Coronary artery (tissue), 2 donors: Measurements from ENCODE around the gene WDR62.

ENCODE experiments used
- DNase-seq: peaks from one replicate; pipeline ENCODE4 v3.0.0-alpha.2; 2017; ENCODE audit warnings: low spot score
- H3K27ac ChIP-seq, 2 donors: fragments of 200-600 bp; sonication (generic); one replicate each; pipeline ENCODE4 v1.5.1; 2016 to 2019
- H3K4me3 ChIP-seq: fragments of 200-600 bp; sonication (generic); 2 replicates; pipeline ENCODE4 v1.5.1; 2016; ENCODE audit warnings: mild to moderate bottlenecking, moderate library complexity
- CTCF ChIP-seq: fragments of 200-600 bp; sonication (generic); IDR thresholded peaks from one replicate; pipeline ENCODE4 v1.5.1; 2019; ENCODE audit warnings: antibody characterized with exemption

Gene WDR62

GRCh38 chr19:36111200-36111539 lies 56.5 kb downstream of the WDR62 start:
- Histone ChIP-seq H3K27ac (no peak overlapping the region), H3K4me3 (no peak overlapping the region)
- no peak for DNase-seq
- TF ChIP-seq CTCF: no peak

- no peak for TF ChIP-seq CTCF
Measured at GRCh38 chr19:36112678-36113077, 58.0 kb downstream of the WDR62 start.

GRCh38 chr19:36113425-36113824 lies 58.7 kb downstream of the WDR62 start:
- TF ChIP-seq CTCF: no peak
- H3K4me3 ChIP-seq: peak overlapping the region; percentile 85

More at GRCh38 chr19:36112678-36113077, 58.0 kb downstream of the WDR62 start:
- no peak for DNase-seq
- no peak overlapping the region for H3K4me3 ChIP-seq
- no peak overlapping the region for H3K27ac ChIP-seq

GRCh38 chr19:36113894-36114720 lies 59.4 kb downstream of the WDR62 start:
- peak; percentile 77 for DNase-seq

More at GRCh38 chr19:36113425-36113824, 58.7 kb downstream of the WDR62 start:
- H3K27ac ChIP-seq: peak overlapping the region in 1 of 2 donors; percentile 95
- DNase-seq: no peak

GRCh38 chr19:36114721-36115452 lies 60.2 kb downstream of the WDR62 start, which contains the start of gene POLR2I:
Gene POLR2I (minus strand): TSS chr19:36114875. CDS start chr19:36114856, 19 bp downstream.
- DNase-seq: peak; percentile 100
- TF ChIP-seq CTCF: no peak
- peak within 1 kb of the TSS; percentile 85 for H3K4me3 ChIP-seq
- H3K27ac ChIP-seq: peak within 1 kb of the TSS; percentile 78 to 95

More at GRCh38 chr19:36113894-36114720, 59.4 kb downstream of the WDR62 start:
- Histone ChIP-seq H3K4me3 (peak overlapping the region; percentile 85), H3K27ac (peak overlapping the region; percentile 78 to 95)
- TF ChIP-seq CTCF: no peak

GRCh38 chr19:36115453-36116343 lies 61.0 kb downstream of the WDR62 start, which contains the start of gene TBCB:
Gene TBCB (plus strand): TSS chr19:36115468. CDS start chr19:36115561, 93 bp downstream.
- Histone ChIP-seq H3K4me3 (peak within 1 kb of the TSS; percentile 85), H3K27ac (peak within 1 kb of the TSS; percentile 78 to 95)
- TF ChIP-seq CTCF: no peak
- DNase-seq: peak; percentile 90
